ENCODE data around the gene BLACAT1. TPM values are rescaled to one million over a fixed set of nuclear protein-coding genes. Genes with fewer than 3 reads are reported as not detected.

Gene BLACAT1
- total and polyA plus RNA-seq, 2 of the 8 experiments (the other 6 are each of a cell fraction or from before 2014, with no cell fraction given) = 3.5 to 10.5 TPM

GRCh38 chr1:205421798-205422197 is 34.0 kb downstream of the BLACAT1 start, which contains the start of gene LEMD1:
Gene LEMD1 (minus strand): TSS chr1:205422056. CDS start chr1:205420536, 1,520 bp downstream.
- Histone ChIP-seq H2BK20ac (ENCODE audit: low read length) (no peak within 1 kb of the TSS), H2BK15ac (ENCODE audit: low read length) (no peak within 1 kb of the TSS), H3K56ac (replicated peaks; ENCODE audit: insufficient read length, low read depth, low read length) (no peak within 1 kb of the TSS), H2BK120ac (replicated peaks; ENCODE audit: low read depth, low read length) (no peak within 1 kb of the TSS), H4K91ac (replicated peaks; ENCODE audit: insufficient read length, low read length) (no peak within 1 kb of the TSS), H2BK5ac (ENCODE audit: low read depth, low read length) (no peak within 1 kb of the TSS), H3K4me3 (ENCODE audit: extremely low read depth in 1 of 4, insufficient read depth in 2 of 4, low read depth in 3 of 4, low read length in 4 of 4) (no peak within 1 kb of the TSS), H4K20me1 (replicated peaks in 1 of 2; ENCODE audit: control insufficient read depth in 1 of 2, insufficient read depth in 2 of 2, low read length in 2 of 2) (no peaks in the 10 kb centered on the region), H3K9ac (replicated peaks in 1 of 4; ENCODE audit: extremely low read depth in 1 of 4, low read depth in 3 of 4, low read length in 3 of 4) (no peak within 1 kb of the TSS), H3K36me3 (ENCODE audit: control insufficient read depth in 2 of 4, insufficient read depth in 4 of 4, low read length in 3 of 4) (no peaks in the 10 kb centered on the region), H3K27me3 (replicated peaks in 1 of 4; ENCODE audit: control insufficient read depth in 3 of 4, extremely low read depth in 1 of 4, insufficient read depth in 3 of 4, low read length in 3 of 4) (no peaks in the 10 kb centered on the region; a peak in 1 of 7 replicates), H3K4ac (replicated peaks; ENCODE audit: insufficient read length, low read depth, low read length) (no peak within 1 kb of the TSS), H3K23ac (ENCODE audit: insufficient read length) (no peak within 1 kb of the TSS), H2AFZ (ENCODE audit: low read length) (no peak within 1 kb of the TSS), H3K4me2 (ENCODE audit: insufficient read depth in 1 of 2, low read depth in 2 of 2, low read length in 2 of 2) (no peak within 1 kb of the TSS), H4K5ac (ENCODE audit: insufficient read length, low read depth, low read length) (no peak within 1 kb of the TSS), H3K9me3 (ENCODE audit: insufficient read depth in 2 of 2, low read depth in 1 of 2, low read length in 1 of 2) (no peaks in the 10 kb centered on the region), H2AK5ac (ENCODE audit: low read depth, low read length) (no peak within 1 kb of the TSS), H3K14ac (ENCODE audit: insufficient read length) (no peak within 1 kb of the TSS), H3K23me2 (ENCODE audit: low read depth, low read length) (no peaks in the 10 kb centered on the region), H3K27ac (ENCODE audit: low read depth, low read length) (no peak within 1 kb of the TSS), H3K4me1 (replicated peaks in 1 of 4; ENCODE audit: control insufficient read depth in 3 of 4, insufficient read depth in 4 of 4, low read length in 3 of 4) (peaks cover 0 to 7% (median 2%) of the 10 kb centered on the region in 4 experiments; a peak in 4 of 7 replicates), H4K8ac (ENCODE audit: extremely low read depth, insufficient read depth, low read length) (no peak within 1 kb of the TSS), H2BK12ac (ENCODE audit: low read depth, low read length) (no peak within 1 kb of the TSS), H3K79me2 (ENCODE audit: control insufficient read depth in 1 of 2, insufficient read depth in 2 of 2, low read length in 2 of 2) (no peaks in the 10 kb centered on the region), H3K18ac (ENCODE audit: extremely low read depth, low read length) (no peak within 1 kb of the TSS), H3K79me1 (ENCODE audit: low read depth, low read length) (no peaks in the 10 kb centered on the region)
- DNase-seq (ENCODE audit: low read depth in 1 of 2, low spot score in 2 of 2) = no peak
- no peak for FAIRE-seq
- CTCF ChIA-PET (ENCODE audit: partially characterized antibody) = interaction anchor here (0.7 to 21.5 kb wide), 6 partner anchors 7 to 101 kb away, joined by 3 to 479 read pairs (median 78); partner anchors contain the start of gene BLACAT1
- TF ChIP-seq MAFK (IDR thresholded peaks at IDR 0.05; ENCODE audit: low read depth, low read length) = no peak
- TF ChIP-seq HDAC6 (IDR thresholded peaks at IDR 0.05; ENCODE audit: low read depth, low read length) = no peak
- no peak for TF ChIP-seq SIRT6 (IDR thresholded peaks at IDR 0.05; ENCODE audit: low read length)
- TF ChIP-seq CHD1 (IDR thresholded peaks at IDR 0.05; ENCODE audit: low read depth, low read length) = no peak
- no peak for TF ChIP-seq MAX (IDR thresholded peaks at IDR 0.05)
- POLR2A ChIA-PET (ENCODE audit: partially characterized antibody) = interaction anchor here (1.0 to 1.3 kb wide), 2 partner anchors 13 to 14 kb away, joined by 3 read pairs; no protein-coding TSS in a partner anchor
- WGBS, 2 experiments (ENCODE audit: extremely low coverage in 1 of 2, insufficient coverage in 1 of 2, insufficient read length in 1 of 2, insufficient replicate concordance in 2 of 2, low coverage in 1 of 2, low lambda C conversion rate in 2 of 2, missing lambda C conversion rate in 1 of 2) = 83% methylated on average over 2 of the region's 2 CpGs; no CpG with 5 or more reads in 1 of the 2 experiments
